ENCODE measurements around the gene MED9.
"Not testable (repeated sequence)": the region's sequence is repeated elsewhere in the genome, so short reads cannot be mapped to it uniquely, and the experiment has no call there.

Gene MED9

GRCh38 chr17:17462048-17462824 is 14.6 kb upstream of the MED9 start:
- Histone ChIP-seq H3K27me3 (ENCODE audit: insufficient read depth, low read length, poor library complexity) (no peaks in the 10 kb centered on the region), H2AFZ (ENCODE audit: low read depth, low read length) (no peak overlapping the region), H3K79me2 (ENCODE audit: insufficient read depth, low read length) (no peaks in the 10 kb centered on the region), H3K27ac (ENCODE audit: low read length) (no peak overlapping the region), H3K4me1 (ENCODE audit: insufficient read depth, low read length) (no peaks in the 10 kb centered on the region), H3K9ac (ENCODE audit: low read depth, low read length) (no peak overlapping the region), H3K36me3 (ENCODE audit: insufficient read depth, low read length) (no peaks in the 10 kb centered on the region), H4K20me1 (ENCODE audit: insufficient read depth, low read length) (no peaks in the 10 kb centered on the region), H3K9me3 (ENCODE audit: insufficient read depth, low read length, severe bottlenecking) (peaks cover 6% of the 10 kb centered on the region), H3K4me2 (ENCODE audit: insufficient read depth, low read length) (no peak overlapping the region), H3K4me3 (ENCODE audit: low read depth in 1 of 2, low read length in 2 of 2) (no peak overlapping the region)
- ATAC-seq (ENCODE audit: insufficient read depth, low read depth) (no peak), DNase-seq (no peak)
- no peak for TF ChIP-seq CTCF (IDR thresholded peaks at IDR 0.05; ENCODE audit: borderline replicate concordance, extremely low read depth, low read length, poor library complexity, severe bottlenecking)
- TF ChIP-seq EZH2 (IDR thresholded peaks at IDR 0.05; ENCODE audit: borderline replicate concordance, low read depth, low read length, severe bottlenecking): no peak

GRCh38 chr17:17463821-17464220 is 13.0 kb upstream of the MED9 start:
- TF ChIP-seq CTCF (IDR thresholded peaks at IDR 0.05; ENCODE audit: borderline replicate concordance, extremely low read depth, low read length, poor library complexity, severe bottlenecking) (no peak), EZH2 (IDR thresholded peaks at IDR 0.05; ENCODE audit: borderline replicate concordance, low read depth, low read length, severe bottlenecking) (no peak)
- H3K4me3 ChIP-seq (ENCODE audit: low read depth in 1 of 2, low read length in 2 of 2): no peak overlapping the region
- no peaks in the 10 kb centered on the region for H3K79me2 ChIP-seq (ENCODE audit: insufficient read depth, low read length)
- H3K27ac ChIP-seq (ENCODE audit: low read length): no peak overlapping the region
- no peak overlapping the region for H3K4me2 ChIP-seq (ENCODE audit: insufficient read depth, low read length)
- no peaks in the 10 kb centered on the region for H3K4me1 ChIP-seq (ENCODE audit: insufficient read depth, low read length)
- H3K27me3 ChIP-seq (ENCODE audit: insufficient read depth, low read length, poor library complexity): no peaks in the 10 kb centered on the region
- H3K36me3 ChIP-seq (ENCODE audit: insufficient read depth, low read length): no peaks in the 10 kb centered on the region
- DNase-seq: no peak
- H3K9me3 ChIP-seq (ENCODE audit: insufficient read depth, low read length, severe bottlenecking): peaks cover 6% of the 10 kb centered on the region
- no peak for ATAC-seq (ENCODE audit: insufficient read depth, low read depth)
- H4K20me1 ChIP-seq (ENCODE audit: insufficient read depth, low read length): no peaks in the 10 kb centered on the region
- H2AFZ ChIP-seq (ENCODE audit: low read depth, low read length): no peak overlapping the region
- H3K9ac ChIP-seq (ENCODE audit: low read depth, low read length): no peak overlapping the region

- H4K20me1 ChIP-seq (ENCODE audit: insufficient read depth, low read length); H3K9me3 ChIP-seq (ENCODE audit: insufficient read depth, low read length, severe bottlenecking); H3K36me3 ChIP-seq (ENCODE audit: insufficient read depth, low read length); H3K4me3 ChIP-seq (ENCODE audit: low read depth in 1 of 2, low read length in 2 of 2); H3K4me1 ChIP-seq (ENCODE audit: insufficient read depth, low read length); H3K27me3 ChIP-seq (ENCODE audit: insufficient read depth, low read length, poor library complexity); H3K27ac ChIP-seq (ENCODE audit: low read length); H3K4me2 ChIP-seq (ENCODE audit: insufficient read depth, low read length); DNase-seq; H2AFZ ChIP-seq (ENCODE audit: low read depth, low read length); H3K9ac ChIP-seq (ENCODE audit: low read depth, low read length); ATAC-seq (ENCODE audit: insufficient read depth, low read depth); H3K79me2 ChIP-seq (ENCODE audit: insufficient read depth, low read length): not testable (repeated sequence)
Measured at GRCh38 chr17:17465878-17466277, 10.9 kb upstream of the MED9 start.

- H4K20me1 ChIP-seq (ENCODE audit: insufficient read depth, low read length): no peaks in the 10 kb centered on the region
- H3K79me2 ChIP-seq (ENCODE audit: insufficient read depth, low read length): no peaks in the 10 kb centered on the region
- no peak overlapping the region for H3K9ac ChIP-seq (ENCODE audit: low read depth, low read length)
- H2AFZ ChIP-seq (ENCODE audit: low read depth, low read length): no peak overlapping the region
- no peaks in the 10 kb centered on the region for H3K4me1 ChIP-seq (ENCODE audit: insufficient read depth, low read length)
- no peak overlapping the region for H3K4me3 ChIP-seq (ENCODE audit: low read depth in 1 of 2, low read length in 2 of 2)
- H3K9me3 ChIP-seq (ENCODE audit: insufficient read depth, low read length, severe bottlenecking): no peaks in the 10 kb centered on the region
- DNase-seq (no peak), ATAC-seq (ENCODE audit: insufficient read depth, low read depth) (no peak)
- H3K27ac ChIP-seq (ENCODE audit: low read length): no peak overlapping the region
- no peaks in the 10 kb centered on the region for H3K27me3 ChIP-seq (ENCODE audit: insufficient read depth, low read length, poor library complexity)
- no peak overlapping the region for H3K4me2 ChIP-seq (ENCODE audit: insufficient read depth, low read length)
- H3K36me3 ChIP-seq (ENCODE audit: insufficient read depth, low read length): no peaks in the 10 kb centered on the region
- TF ChIP-seq CTCF (IDR thresholded peaks at IDR 0.05; ENCODE audit: borderline replicate concordance, extremely low read depth, low read length, poor library complexity, severe bottlenecking) (no peak), EZH2 (IDR thresholded peaks at IDR 0.05; ENCODE audit: borderline replicate concordance, low read depth, low read length, severe bottlenecking) (no peak)
Measured at GRCh38 chr17:17466511-17466910, 10.3 kb upstream of the MED9 start.
